Smooth muscle cell (in vitro differentiated cells): Measurements from ENCODE around the gene RPS6KA2. TPM values are rescaled to one million over a fixed set of nuclear protein-coding genes. Genes with fewer than 3 reads are reported as not detected.

ENCODE experiments used
- DNase-seq: peaks from one replicate; lab custom pipeline; 2025; ENCODE audit not compliant: unreplicated experiment; lab: John Stamatoyannopoulos, UW
- H2AFZ ChIP-seq: fragments of 200-600 bp; sonication (generic); 2 replicates; pipeline ENCODE4 v1.6.0; 2016; ENCODE audit warnings: antibody characterized with exemption, low read depth, mild to moderate bottlenecking
- H3F3A ChIP-seq: fragments of 200-600 bp; sonication (generic); 2 replicates; pipeline ENCODE4 v1.6.0; 2017; ENCODE audit warnings: antibody characterized with exemption, low read depth
- H3K27ac ChIP-seq: fragments of 200-600 bp; sonication (generic); 2 replicates; pipeline ENCODE4 v1.5.1; 2016; ENCODE audit warnings: low read depth, mild to moderate bottlenecking
- H3K27me3 ChIP-seq: fragments of 200-600 bp; sonication (generic); 2 replicates; pipeline ENCODE4 v1.6.1; 2016; ENCODE audit warnings: low read depth, mild to moderate bottlenecking
- H3K36me3 ChIP-seq: fragments of 200-600 bp; sonication (generic); 2 replicates; pipeline ENCODE4 v1.5.1; 2016; ENCODE audit warnings: low read depth
- H3K4me1 ChIP-seq: fragments of 200-600 bp; sonication (generic); 2 replicates; pipeline ENCODE4 v1.5.1; 2016; ENCODE audit warnings: low read depth
- H3K4me2 ChIP-seq: fragments of 200-600 bp; sonication (generic); 2 replicates; pipeline ENCODE4 v1.6.0; 2016; ENCODE audit warnings: mild to moderate bottlenecking
- H3K4me3 ChIP-seq: fragments of 200-600 bp; sonication (generic); 2 replicates; pipeline ENCODE4 v1.5.1; 2016; ENCODE audit warnings: mild to moderate bottlenecking
- H3K79me2 ChIP-seq: fragments of 200-600 bp; sonication (generic); 2 replicates; pipeline ENCODE4 v1.6.0; 2016; ENCODE audit warnings: low read depth, mild to moderate bottlenecking
- H3K9ac ChIP-seq: fragments of 200-600 bp; sonication (generic); 2 replicates; pipeline ENCODE4 v1.6.0; 2016; ENCODE audit warnings: low read depth
- H3K9me3 ChIP-seq: fragments of 200-600 bp; sonication (generic); replicated peaks from 2 replicates; pipeline ENCODE4 v1.5.1; 2016; ENCODE audit warnings: low read depth
- H4K20me1 ChIP-seq: fragments of 200-600 bp; sonication (generic); 2 replicates; pipeline ENCODE4 v1.6.0; 2016; ENCODE audit warnings: low read depth
- whole genome bisulfite sequencing: methylation state at CpG from one replicate; pipeline ENCODE4 v1.1.7; 2016; ENCODE audit warnings: low lambda C conversion rate; 5-methylcytosine and 5-hydroxymethylcytosine counted together
- polyA plus RNA-seq: library from polyadenylated mRNA; unstranded; fragments of >200 nt; fragmentation: Nextera tagmentation; extraction: Ambion mirVana; gene quantifications from 2 replicates; pipeline ENCODE4 v1.2.1, GENCODE V29; 2016
- total RNA-seq: library from RNA; depleted of rRNA; stranded (reverse); fragments of >200 nt; gene quantifications from 2 replicates; pipeline ENCODE4 v1.2.3, GENCODE V29; 2014
- TF ChIP-seq, protein P1 (sequence below): fragments of 200-600 bp; sonication (generic); IDR thresholded peaks from 2 replicates; pipeline ENCODE4 v1.5.1; 2017; ENCODE audit warnings: borderline replicate concordance, mild to moderate bottlenecking, antibody characterized with exemption; ENCODE audit not compliant: insufficient read depth, poor library complexity, severe bottlenecking

The RPS6KA2 gene
- total and polyA plus RNA-seq, 2 experiments from 2014 or later = 7.8 to 10.4 TPM

DNA sequence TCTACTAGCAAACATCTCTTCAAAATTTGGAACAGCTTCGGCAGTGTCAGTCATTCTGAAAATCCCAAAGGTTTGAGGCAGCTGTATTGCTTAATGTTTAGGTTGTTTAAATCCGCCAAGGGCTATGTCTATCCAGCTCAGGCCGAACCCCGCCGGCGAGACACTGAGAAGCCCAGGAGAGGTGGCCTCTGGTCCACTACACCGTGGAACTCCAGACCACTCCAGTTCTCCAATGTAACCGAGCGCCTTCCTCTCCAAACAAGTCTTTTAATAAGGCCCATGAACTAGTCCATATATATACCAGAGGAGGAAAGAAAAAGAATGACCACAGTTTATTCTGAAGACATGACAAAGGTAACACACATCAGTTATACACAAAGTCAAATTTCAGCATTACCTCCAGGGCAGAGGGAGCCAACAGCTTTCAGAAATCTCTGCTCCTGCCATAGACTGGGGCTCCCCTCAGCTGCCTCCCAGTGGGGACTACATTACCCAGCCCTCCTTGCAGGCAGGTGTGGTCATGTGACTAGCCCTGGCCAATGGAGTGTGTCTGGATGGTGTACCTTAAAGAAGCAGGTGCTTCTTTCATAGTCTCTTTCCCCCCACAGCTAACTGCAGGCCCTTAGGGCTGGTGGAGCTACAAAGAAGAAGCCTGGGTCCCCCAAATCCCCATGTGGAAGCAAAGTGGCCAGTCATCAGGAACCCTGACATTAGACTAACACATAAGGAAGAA lies 40.5 kb downstream of the RPS6KA2 start, which contains the start of gene RAMACL:
Gene RAMACL (minus strand): TSS at position 255 of the 733 bp plus-strand sequence. CDS start 201 bp downstream, at position 54.
- H3K4me3 ChIP-seq = no peak within 1 kb of the TSS
- no peak within 1 kb of the TSS for H2AFZ ChIP-seq
- 97% methylated on average over 9 of the region's 9 CpGs for WGBS
- H3K4me1 ChIP-seq = peaks cover 7% of the 10 kb centered on the region
- no peaks in the 10 kb centered on the region for H3K9me3 ChIP-seq
- no peaks in the 10 kb centered on the region for H4K20me1 ChIP-seq
- no peak for DNase-seq
- H3K27me3 ChIP-seq = no peaks in the 10 kb centered on the region
- H3K4me2 ChIP-seq = no peak within 1 kb of the TSS
- no peak within 1 kb of the TSS for H3K9ac ChIP-seq
- TF ChIP-seq, protein P1, sequence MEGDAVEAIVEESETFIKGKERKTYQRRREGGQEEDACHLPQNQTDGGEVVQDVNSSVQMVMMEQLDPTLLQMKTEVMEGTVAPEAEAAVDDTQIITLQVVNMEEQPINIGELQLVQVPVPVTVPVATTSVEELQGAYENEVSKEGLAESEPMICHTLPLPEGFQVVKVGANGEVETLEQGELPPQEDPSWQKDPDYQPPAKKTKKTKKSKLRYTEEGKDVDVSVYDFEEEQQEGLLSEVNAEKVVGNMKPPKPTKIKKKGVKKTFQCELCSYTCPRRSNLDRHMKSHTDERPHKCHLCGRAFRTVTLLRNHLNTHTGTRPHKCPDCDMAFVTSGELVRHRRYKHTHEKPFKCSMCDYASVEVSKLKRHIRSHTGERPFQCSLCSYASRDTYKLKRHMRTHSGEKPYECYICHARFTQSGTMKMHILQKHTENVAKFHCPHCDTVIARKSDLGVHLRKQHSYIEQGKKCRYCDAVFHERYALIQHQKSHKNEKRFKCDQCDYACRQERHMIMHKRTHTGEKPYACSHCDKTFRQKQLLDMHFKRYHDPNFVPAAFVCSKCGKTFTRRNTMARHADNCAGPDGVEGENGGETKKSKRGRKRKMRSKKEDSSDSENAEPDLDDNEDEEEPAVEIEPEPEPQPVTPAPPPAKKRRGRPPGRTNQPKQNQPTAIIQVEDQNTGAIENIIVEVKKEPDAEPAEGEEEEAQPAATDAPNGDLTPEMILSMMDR = no peak
- H3K79me2 ChIP-seq = peaks cover 2% of the 10 kb centered on the region
- no peaks in the 10 kb centered on the region for H3K36me3 ChIP-seq
- no peaks in the 10 kb centered on the region for H3F3A ChIP-seq
- no peak within 1 kb of the TSS for H3K27ac ChIP-seq

- Histone ChIP-seq H3K79me2 (no peaks in the 10 kb centered on the region), H3K36me3 (no peaks in the 10 kb centered on the region), H3K4me3 (no peak overlapping the region), H3K9me3 (no peaks in the 10 kb centered on the region), H3K9ac (no peak overlapping the region), H3K27ac (no peak overlapping the region), H4K20me1 (no peaks in the 10 kb centered on the region), H3K4me1 (peaks cover 7% of the 10 kb centered on the region), H3F3A (no peaks in the 10 kb centered on the region), H2AFZ (no peak overlapping the region), H3K4me2 (no peak overlapping the region), H3K27me3 (no peaks in the 10 kb centered on the region)
- DNase-seq = no peak
- WGBS = 90% methylated on average over 12 of the region's 12 CpGs
- TF ChIP-seq, protein P1 = no peak
Observed at GRCh38 chr6:166584853-166585429, 42.1 kb downstream of the RPS6KA2 start.

GRCh38 chr6:166584155-166584554 lies 42.9 kb downstream of the RPS6KA2 start:
- Histone ChIP-seq H3K27ac (no peak overlapping the region), H4K20me1 (no peaks in the 10 kb centered on the region), H3K4me3 (no peak overlapping the region), H3K27me3 (no peaks in the 10 kb centered on the region), H3K79me2 (no peaks in the 10 kb centered on the region), H3K9ac (no peak overlapping the region), H3K4me1 (peaks cover 5% of the 10 kb centered on the region), H2AFZ (no peak overlapping the region), H3K9me3 (no peaks in the 10 kb centered on the region), H3K4me2 (no peak overlapping the region), H3K36me3 (no peaks in the 10 kb centered on the region), H3F3A (no peaks in the 10 kb centered on the region)
- no peak for DNase-seq
- WGBS = 94% methylated on average over 3 of the region's 3 CpGs
- TF ChIP-seq, protein P1 = no peak
